Measurements from ENCODE around the gene UBQLNL.

UBQLNL gene

GRCh38 chr11:5488798-5489399 lies 27.6 kb downstream of the UBQLNL start:
- Histone ChIP-seq H3K4me3 (ENCODE audit: severe bottlenecking) (no peak overlapping the region), H3K36me3 (ENCODE audit: low read depth) (no peaks in the 10 kb centered on the region), H3K27ac (ENCODE audit: poor library complexity, severe bottlenecking) (no peak overlapping the region), H3K4me1 (ENCODE audit: insufficient read depth, poor library complexity, severe bottlenecking) (no peaks in the 10 kb centered on the region), H3K9me3 (ENCODE audit: severe bottlenecking) (no peaks in the 10 kb centered on the region), H3K27me3 (ENCODE audit: insufficient read depth, poor library complexity, severe bottlenecking) (no peaks in the 10 kb centered on the region)
- no peak for TF ChIP-seq CTCF (IDR thresholded peaks at IDR 0.05; ENCODE audit: poor library complexity, severe bottlenecking)
- no peak for DNase-seq (ENCODE audit: low spot score)
- no peak for ATAC-seq (ENCODE audit: low read depth)

- DNase-seq (ENCODE audit: low spot score), result no peak
- H3K4me3 ChIP-seq (ENCODE audit: severe bottlenecking), result no peak within 1 kb of the TSS
- no peaks in the 10 kb centered on the region for H3K4me1 ChIP-seq (ENCODE audit: insufficient read depth, poor library complexity, severe bottlenecking)
- H3K9me3 ChIP-seq (ENCODE audit: severe bottlenecking), result no peaks in the 10 kb centered on the region
- TF ChIP-seq CTCF (IDR thresholded peaks at IDR 0.05; ENCODE audit: poor library complexity, severe bottlenecking), result no peak
- no peaks in the 10 kb centered on the region for H3K36me3 ChIP-seq (ENCODE audit: low read depth)
- no peak for ATAC-seq (ENCODE audit: low read depth)
- no peaks in the 10 kb centered on the region for H3K27me3 ChIP-seq (ENCODE audit: insufficient read depth, poor library complexity, severe bottlenecking)
- H3K27ac ChIP-seq (ENCODE audit: poor library complexity, severe bottlenecking), result no peak within 1 kb of the TSS
These were observed 28.1 kb downstream of the UBQLNL start, which contains the start of gene OR52D1 for GRCh38 chr11:5488385-5488784. OR52D1 (plus strand) TSS chr11:5488685; CDS start chr11:5488707, 22 bp downstream.

- no peak overlapping the region for H3K4me3 ChIP-seq (ENCODE audit: severe bottlenecking)
- no peaks in the 10 kb centered on the region for H3K4me1 ChIP-seq (ENCODE audit: insufficient read depth, poor library complexity, severe bottlenecking)
- no peak for DNase-seq (ENCODE audit: low spot score)
- no peak for TF ChIP-seq CTCF (IDR thresholded peaks at IDR 0.05; ENCODE audit: poor library complexity, severe bottlenecking)
- no peaks in the 10 kb centered on the region for H3K9me3 ChIP-seq (ENCODE audit: severe bottlenecking)
- no peaks in the 10 kb centered on the region for H3K36me3 ChIP-seq (ENCODE audit: low read depth)
- H3K27ac ChIP-seq (ENCODE audit: poor library complexity, severe bottlenecking), result no peak overlapping the region
- no peaks in the 10 kb centered on the region for H3K27me3 ChIP-seq (ENCODE audit: insufficient read depth, poor library complexity, severe bottlenecking)
- ATAC-seq (ENCODE audit: low read depth), result no peak
These were observed 30.1 kb downstream of the UBQLNL start for GRCh38 chr11:5486421-5486820.

GRCh38 chr11:5486003-5486402 lies 30.5 kb downstream of the UBQLNL start:
- Histone ChIP-seq H3K36me3 (ENCODE audit: low read depth) (no peaks in the 10 kb centered on the region), H3K9me3 (ENCODE audit: severe bottlenecking) (no peaks in the 10 kb centered on the region), H3K27me3 (ENCODE audit: insufficient read depth, poor library complexity, severe bottlenecking) (no peaks in the 10 kb centered on the region), H3K4me3 (ENCODE audit: severe bottlenecking) (no peak overlapping the region), H3K4me1 (ENCODE audit: insufficient read depth, poor library complexity, severe bottlenecking) (no peaks in the 10 kb centered on the region), H3K27ac (ENCODE audit: poor library complexity, severe bottlenecking) (no peak overlapping the region)
- ATAC-seq (ENCODE audit: low read depth) (no peak), DNase-seq (ENCODE audit: low spot score) (no peak)
- TF ChIP-seq CTCF (IDR thresholded peaks at IDR 0.05; ENCODE audit: poor library complexity, severe bottlenecking), result no peak

- Histone ChIP-seq H3K27ac (ENCODE audit: poor library complexity, severe bottlenecking) (no peak overlapping the region), H3K4me1 (ENCODE audit: insufficient read depth, poor library complexity, severe bottlenecking) (no peaks in the 10 kb centered on the region), H3K4me3 (ENCODE audit: severe bottlenecking) (no peak overlapping the region), H3K27me3 (ENCODE audit: insufficient read depth, poor library complexity, severe bottlenecking) (peaks cover 19% of the 10 kb centered on the region), H3K9me3 (ENCODE audit: severe bottlenecking) (no peaks in the 10 kb centered on the region), H3K36me3 (ENCODE audit: low read depth) (no peaks in the 10 kb centered on the region)
- TF ChIP-seq CTCF (IDR thresholded peaks at IDR 0.05; ENCODE audit: poor library complexity, severe bottlenecking), result peak; percentile 86
- ATAC-seq (ENCODE audit: low read depth) (peak; percentile 68; the same call in 1 of the 3 replicates), DNase-seq (ENCODE audit: low spot score) (no peak)
These were observed 40.2 kb downstream of the UBQLNL start for GRCh38 chr11:5476186-5476819.

Measured in RWPE2 (cell line).